DOHH2 (cell line): ENCODE data around the gene CPEB3.

ENCODE experiments used
- H3F3A ChIP-seq: fragments of 200-600 bp; sonication (generic), shearing (Covaris generic); 2 replicates; pipeline ENCODE4 v1.6.0; 2016; ENCODE audit warnings: antibody characterized with exemption, mild to moderate bottlenecking; ENCODE audit not compliant: control insufficient read depth, insufficient read depth
- H3K27ac ChIP-seq: fragments of 200-600 bp; sonication (generic); 2 replicates; pipeline ENCODE4 v1.5.1; 2014; ENCODE audit warnings: low read depth, mild to moderate bottlenecking, low read length, moderate library complexity
- H3K27me3 ChIP-seq: fragments of 200-600 bp; sonication (generic); 2 replicates; pipeline ENCODE4 v1.6.1; 2014; ENCODE audit warnings: mild to moderate bottlenecking, low read length, mixed read lengths; ENCODE audit not compliant: control insufficient read depth
- H3K36me3 ChIP-seq: fragments of 200-600 bp; sonication (generic); 2 replicates; pipeline ENCODE4 v1.6.1; 2014; ENCODE audit warnings: mild to moderate bottlenecking, low read length, moderate library complexity, mixed read lengths; ENCODE audit not compliant: control insufficient read depth
- H3K4me1 ChIP-seq: fragments of 200-600 bp; sonication (generic); 2 replicates; pipeline ENCODE4 v1.6.1; 2014; ENCODE audit warnings: mild to moderate bottlenecking, low read length, mixed read lengths; ENCODE audit not compliant: control insufficient read depth
- H3K4me2 ChIP-seq: fragments of 200-600 bp; sonication (generic); 2 replicates; pipeline ENCODE4 v1.6.0; 2014; ENCODE audit warnings: mild to moderate bottlenecking, low read length, moderate library complexity
- H3K4me3 ChIP-seq: fragments of 200-600 bp; sonication (generic); 2 replicates; pipeline ENCODE4 v1.5.1; 2014; ENCODE audit warnings: mild to moderate bottlenecking, low read length, mixed read lengths
- H3K79me2 ChIP-seq: fragments of 200-600 bp; sonication (generic); 2 replicates; pipeline ENCODE4 v1.6.1; 2014; ENCODE audit warnings: mild to moderate bottlenecking, low read length, mixed read lengths; ENCODE audit not compliant: control insufficient read depth
- H3K9me2 ChIP-seq: fragments of 200-600 bp; sonication (generic); replicated peaks from 2 replicates; pipeline ENCODE4 v1.6.1; 2014; ENCODE audit warnings: mild to moderate bottlenecking, low read length, mixed read lengths; ENCODE audit not compliant: control insufficient read depth
- H3K9me3 ChIP-seq: fragments of 200-600 bp; sonication (generic); 2 replicates; pipeline ENCODE4 v1.6.1; 2014; ENCODE audit warnings: antibody characterized with exemption, low read length, mixed read lengths; ENCODE audit not compliant: control insufficient read depth, insufficient read depth
- H4K20me1 ChIP-seq: fragments of 200-600 bp; sonication (generic); 2 replicates; pipeline ENCODE4 v1.6.0; 2014; ENCODE audit warnings: low read depth, mild to moderate bottlenecking, antibody characterized with exemption, low read length, moderate library complexity; ENCODE audit not compliant: control insufficient read depth, insufficient read depth
- EZH2phosphoT487 ChIP-seq: fragments of 200-600 bp; sonication (generic); IDR thresholded peaks from 2 replicates; pipeline ENCODE4 v1.6.1; 2017; ENCODE audit warnings: borderline replicate concordance, mild to moderate bottlenecking, antibody characterized with exemption, low read length, moderate library complexity, mixed read lengths
- TF ChIP-seq, protein P1 (sequence below): fragments of 200-600 bp; sonication (generic); IDR thresholded peaks from one replicate; pipeline ENCODE4 v1.5.1; 2014; ENCODE audit warnings: antibody characterized with exemption, mild to moderate bottlenecking, low read depth, low read length; ENCODE audit not compliant: poor library complexity, severe bottlenecking

CPEB3 gene

GRCh38 chr10:92052741-92053140 is 238.1 kb downstream of the CPEB3 start:
- no peaks in the 10 kb centered on the region for H3K36me3 ChIP-seq
- H3K4me3 ChIP-seq, result no peak overlapping the region
- H3K27ac ChIP-seq, result no peak overlapping the region
- H3K79me2 ChIP-seq, result no peaks in the 10 kb centered on the region
- H3K27me3 ChIP-seq, result no peaks in the 10 kb centered on the region
- H3F3A ChIP-seq, result no peaks in the 10 kb centered on the region
- TF ChIP-seq, protein P1, sequence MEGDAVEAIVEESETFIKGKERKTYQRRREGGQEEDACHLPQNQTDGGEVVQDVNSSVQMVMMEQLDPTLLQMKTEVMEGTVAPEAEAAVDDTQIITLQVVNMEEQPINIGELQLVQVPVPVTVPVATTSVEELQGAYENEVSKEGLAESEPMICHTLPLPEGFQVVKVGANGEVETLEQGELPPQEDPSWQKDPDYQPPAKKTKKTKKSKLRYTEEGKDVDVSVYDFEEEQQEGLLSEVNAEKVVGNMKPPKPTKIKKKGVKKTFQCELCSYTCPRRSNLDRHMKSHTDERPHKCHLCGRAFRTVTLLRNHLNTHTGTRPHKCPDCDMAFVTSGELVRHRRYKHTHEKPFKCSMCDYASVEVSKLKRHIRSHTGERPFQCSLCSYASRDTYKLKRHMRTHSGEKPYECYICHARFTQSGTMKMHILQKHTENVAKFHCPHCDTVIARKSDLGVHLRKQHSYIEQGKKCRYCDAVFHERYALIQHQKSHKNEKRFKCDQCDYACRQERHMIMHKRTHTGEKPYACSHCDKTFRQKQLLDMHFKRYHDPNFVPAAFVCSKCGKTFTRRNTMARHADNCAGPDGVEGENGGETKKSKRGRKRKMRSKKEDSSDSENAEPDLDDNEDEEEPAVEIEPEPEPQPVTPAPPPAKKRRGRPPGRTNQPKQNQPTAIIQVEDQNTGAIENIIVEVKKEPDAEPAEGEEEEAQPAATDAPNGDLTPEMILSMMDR, result no peak
- TF ChIP-seq EZH2phosphoT487, result no peak
- H3K9me2 ChIP-seq, result no peaks in the 10 kb centered on the region
- no peak overlapping the region for H3K4me2 ChIP-seq
- no peaks in the 10 kb centered on the region for H3K9me3 ChIP-seq
- no peaks in the 10 kb centered on the region for H4K20me1 ChIP-seq
- H3K4me1 ChIP-seq, result peaks cover 8% of the 10 kb centered on the region

- no peaks in the 10 kb centered on the region for H3K9me2 ChIP-seq
- no peak for TF ChIP-seq EZH2phosphoT487
- TF ChIP-seq, protein P1, result no peak
- H4K20me1 ChIP-seq, result no peaks in the 10 kb centered on the region
- peaks cover 9% of the 10 kb centered on the region for H3K4me1 ChIP-seq
- H3K4me3 ChIP-seq, result no peak overlapping the region
- no peaks in the 10 kb centered on the region for H3K79me2 ChIP-seq
- H3K27ac ChIP-seq, result no peak overlapping the region
- no peaks in the 10 kb centered on the region for H3K36me3 ChIP-seq
- H3F3A ChIP-seq, result no peaks in the 10 kb centered on the region
- H3K9me3 ChIP-seq, result no peaks in the 10 kb centered on the region
- H3K4me2 ChIP-seq, result no peak overlapping the region
- no peaks in the 10 kb centered on the region for H3K27me3 ChIP-seq
Measured at GRCh38 chr10:92052088-92052487, 238.8 kb downstream of the CPEB3 start.

GRCh38 chr10:92047215-92047614 is 243.7 kb downstream of the CPEB3 start:
- no peaks in the 10 kb centered on the region for H3K9me2 ChIP-seq
- H3K9me3 ChIP-seq, result no peaks in the 10 kb centered on the region
- no peaks in the 10 kb centered on the region for H3F3A ChIP-seq
- no peaks in the 10 kb centered on the region for H3K36me3 ChIP-seq
- TF ChIP-seq, protein P1, result no peak
- TF ChIP-seq EZH2phosphoT487, result no peak
- H3K27me3 ChIP-seq, result no peaks in the 10 kb centered on the region
- no peaks in the 10 kb centered on the region for H3K79me2 ChIP-seq
- no peaks in the 10 kb centered on the region for H4K20me1 ChIP-seq
- no peak overlapping the region for H3K4me3 ChIP-seq
- H3K4me2 ChIP-seq, result no peak overlapping the region
- H3K4me1 ChIP-seq, result peaks cover 9% of the 10 kb centered on the region
- H3K27ac ChIP-seq, result no peak overlapping the region

DNA sequence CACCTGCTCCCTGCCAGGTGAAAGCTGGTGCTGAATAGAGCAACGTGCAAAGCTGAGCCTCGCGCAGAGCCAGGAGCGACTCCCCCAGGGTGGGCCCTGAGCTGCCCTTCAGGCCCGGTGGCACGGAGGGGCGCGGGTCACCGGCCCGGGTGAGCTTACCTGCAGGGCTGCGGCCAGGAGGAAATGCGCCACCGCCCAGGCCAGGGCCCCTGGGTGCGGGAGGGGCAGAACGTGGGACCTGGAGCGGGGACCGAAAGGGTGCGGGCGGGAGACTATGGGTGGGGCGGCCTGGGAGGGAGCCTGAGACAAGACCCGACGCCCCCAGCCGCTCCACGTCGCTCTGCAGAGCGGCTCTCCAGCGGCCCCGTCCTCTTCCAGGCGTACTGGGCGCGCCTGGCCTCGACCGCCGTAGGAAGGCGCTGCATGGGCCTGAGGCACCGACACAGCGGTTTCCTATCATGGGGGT is 245.2 kb downstream of the CPEB3 start:
- H3K9me3 ChIP-seq, result no peaks in the 10 kb centered on the region
- no peaks in the 10 kb centered on the region for H3F3A ChIP-seq
- no peaks in the 10 kb centered on the region for H3K9me2 ChIP-seq
- H3K4me3 ChIP-seq, result no peak overlapping the region
- no peaks in the 10 kb centered on the region for H3K36me3 ChIP-seq
- no peak overlapping the region for H3K4me2 ChIP-seq
- peaks cover 9% of the 10 kb centered on the region for H3K4me1 ChIP-seq
- no peak overlapping the region for H3K27ac ChIP-seq
- H4K20me1 ChIP-seq, result no peaks in the 10 kb centered on the region
- H3K27me3 ChIP-seq, result no peaks in the 10 kb centered on the region
- no peaks in the 10 kb centered on the region for H3K79me2 ChIP-seq
- TF ChIP-seq, protein P1, result no peak
- TF ChIP-seq EZH2phosphoT487, result no peak
